HTERT RPE-1 (cell line): ENCODE measurements around the gene DLG2.

ENCODE experiments used
- in situ Hi-C: fragments of 300-500 bp; cut with MboI; formaldehyde crosslinking; loops from 4 replicates; pipeline ENCODE4 v1.14.3; 2020; ENCODE audit warnings: low sequenced_read_pairs

DLG2 gene

GRCh38 chr11:83409891-83410290 is 2217.3 kb downstream of the DLG2 start:
- in situ Hi-C loops = no loop called here

GRCh38 chr11:83409476-83409875 is 2217.7 kb downstream of the DLG2 start:
- in situ Hi-C loops = no loop called here

GRCh38 chr11:83408946-83409345 is 2218.2 kb downstream of the DLG2 start:
- in situ Hi-C loops = no loop called here
